Stimulated activated CD4-positive, alpha-beta T cell treated with anti-CD3 and anti-CD28 coated beads, Interleukin-4, amount 100 ng/mL, for 1 hour (primary cell): ENCODE results near the gene ZFAND3.
"Not testable (repeated sequence)": the region's sequence is repeated elsewhere in the genome, so short reads cannot be mapped to it uniquely, and the experiment has no call there.

Experiments
- DNase-seq: peaks from one replicate; pipeline ENCODE4 v3.0.0-alpha.2; 2020

ZFAND3 gene

GRCh38 chr6:38100380-38100779 lies 280.9 kb downstream of the ZFAND3 start:
- DNase-seq = no peak

DNA sequence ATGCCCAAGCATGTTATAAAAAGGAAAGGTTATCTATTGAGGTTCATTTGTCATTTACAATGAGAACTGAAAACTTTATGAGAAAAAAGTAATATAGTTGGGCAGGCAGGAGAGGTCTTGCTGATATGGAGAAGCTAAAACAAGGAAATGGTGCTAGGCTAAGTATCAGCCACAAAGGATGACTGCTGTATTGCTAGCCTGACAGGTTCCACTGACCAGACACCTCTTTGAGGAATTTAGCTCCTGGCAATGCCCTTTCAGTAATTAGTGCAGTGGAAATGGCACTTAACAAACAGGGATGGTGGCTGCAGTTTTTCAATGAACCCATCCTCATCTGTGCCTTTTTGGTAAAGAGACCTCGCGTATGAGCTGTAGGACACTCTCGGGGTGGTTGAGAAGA lies 284.4 kb downstream of the ZFAND3 start:
- no peak for DNase-seq

DNA sequence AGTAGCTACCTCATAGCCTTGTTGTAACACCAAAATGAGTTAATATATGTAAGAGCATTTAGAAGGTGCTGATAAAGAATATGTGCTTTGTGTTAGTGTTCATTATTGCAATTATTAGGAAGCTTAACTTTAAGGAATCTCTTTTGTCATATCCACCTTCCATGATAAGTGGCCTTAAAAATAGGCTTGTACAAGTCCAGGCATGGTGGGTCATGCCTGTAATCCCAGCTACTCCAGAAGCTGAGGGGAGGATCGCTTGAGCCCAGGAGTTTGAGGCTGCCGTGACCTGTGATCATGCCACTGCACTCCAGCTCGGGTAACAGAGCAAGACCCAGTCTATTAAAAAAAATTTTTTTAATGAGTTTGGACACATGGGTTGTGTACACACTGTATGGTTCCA lies 285.5 kb downstream of the ZFAND3 start:
- no peak for DNase-seq

GRCh38 chr6:38107073-38107472 lies 287.5 kb downstream of the ZFAND3 start:
- DNase-seq = no peak

- no peak for DNase-seq
These were observed 291.0 kb downstream of the ZFAND3 start for GRCh38 chr6:38110481-38110971.

- no peak for DNase-seq
These were observed 292.7 kb downstream of the ZFAND3 start for GRCh38 chr6:38112181-38112580.

DNA sequence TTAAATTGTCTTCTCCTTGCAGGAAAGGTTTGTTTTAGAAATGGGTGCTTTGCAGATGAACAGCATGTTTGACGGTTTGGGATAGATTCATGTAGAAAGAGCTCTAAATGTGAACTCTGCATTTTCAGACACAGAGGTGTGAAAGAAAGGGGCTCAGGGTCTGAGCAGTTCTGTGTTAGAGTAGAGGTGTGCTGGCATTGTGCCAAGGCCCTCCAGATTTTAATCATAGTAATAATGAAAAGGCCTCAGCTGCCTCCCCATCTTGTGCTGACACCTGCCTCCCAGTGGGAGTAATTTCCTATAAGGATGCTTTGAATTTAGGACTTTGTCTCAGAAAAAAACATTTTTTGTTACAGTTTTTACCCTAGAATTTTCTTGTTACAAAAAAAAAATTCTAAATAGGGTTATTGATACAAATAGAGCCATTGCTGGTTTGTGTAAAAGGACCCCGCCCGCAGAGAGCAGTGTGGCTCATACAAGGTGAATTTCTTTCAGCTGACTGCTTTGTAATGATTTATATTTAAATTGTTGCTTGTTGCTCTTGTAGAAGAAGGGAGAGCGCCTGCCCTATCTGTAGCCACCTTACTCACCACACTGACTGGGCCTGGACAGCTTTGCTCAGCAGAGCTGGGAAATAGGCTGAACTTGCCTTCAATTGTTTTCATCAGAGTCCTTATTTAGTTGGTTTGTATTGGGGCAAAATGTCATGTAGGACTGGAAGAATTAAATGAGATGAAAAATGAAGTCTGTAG lies 294.5 kb downstream of the ZFAND3 start:
- DNase-seq = no peak

DNA sequence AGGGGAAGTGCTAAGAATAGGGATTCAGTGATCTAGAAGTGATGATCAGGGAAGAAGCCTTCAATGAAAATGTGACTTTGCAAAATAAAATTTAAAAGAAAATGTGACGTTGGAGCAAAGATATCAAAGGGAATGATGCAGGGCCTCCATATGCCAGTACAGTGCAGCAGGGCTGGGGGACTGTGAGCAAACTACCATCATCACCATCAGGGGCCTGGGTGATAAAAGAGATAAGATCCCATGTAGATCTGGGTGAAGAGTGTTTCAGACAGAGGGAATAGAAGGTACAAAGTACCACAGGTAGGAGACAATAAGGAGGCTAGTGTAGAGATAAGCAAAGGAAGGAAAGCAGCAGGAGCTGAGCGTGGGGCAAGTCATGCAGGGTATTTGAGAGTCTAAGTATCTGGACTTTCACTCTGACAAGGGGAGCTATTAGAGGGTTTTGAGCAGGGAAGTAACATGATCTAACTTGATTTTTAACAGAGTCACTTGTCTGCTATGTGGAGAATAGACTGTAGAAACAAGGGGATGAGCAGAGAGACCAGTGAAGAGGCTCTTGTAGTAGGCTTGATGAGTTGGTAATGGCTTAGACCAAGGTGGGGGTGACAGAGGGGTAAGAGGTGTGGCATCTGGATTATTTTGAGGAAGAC lies 295.6 kb downstream of the ZFAND3 start:
- DNase-seq = no peak

DNA sequence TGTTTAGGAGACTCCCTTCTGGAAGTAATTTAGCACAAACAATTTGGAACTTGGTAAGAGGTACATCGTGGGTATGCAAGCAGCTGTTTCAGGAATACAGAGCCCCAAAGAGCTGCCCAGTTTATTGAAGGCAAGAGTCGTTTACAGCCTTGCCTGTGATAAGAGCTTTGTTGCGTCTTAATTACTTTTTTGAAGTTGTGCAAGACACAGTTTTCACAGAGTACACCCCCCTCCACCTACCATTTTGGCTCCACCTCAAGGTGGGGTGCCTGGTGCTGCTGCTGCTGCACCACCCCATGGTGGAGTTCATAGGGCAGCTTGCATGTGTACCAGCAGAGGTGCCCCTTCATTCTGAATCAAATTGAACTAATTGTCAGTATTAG lies 296.1 kb downstream of the ZFAND3 start:
- no peak for DNase-seq

DNA sequence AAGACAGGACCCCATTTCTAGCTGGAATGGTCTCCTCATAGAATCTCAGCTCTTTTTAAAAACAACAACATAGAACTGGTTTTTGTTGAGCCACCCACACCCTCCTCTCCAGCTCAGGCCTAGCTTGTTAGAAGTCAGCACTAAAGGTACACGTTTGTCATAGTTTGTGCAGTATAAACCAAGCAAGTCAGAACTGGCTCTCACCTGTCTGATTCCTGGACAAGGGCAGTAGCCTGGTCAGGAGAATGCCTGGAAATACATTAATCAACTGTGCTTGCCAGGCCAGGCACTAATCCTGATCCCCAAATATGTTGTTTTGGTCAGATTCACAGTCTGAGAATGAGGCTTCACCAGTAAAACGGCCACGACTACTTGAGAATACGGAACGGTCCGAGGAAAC lies 296.7 kb downstream of the ZFAND3 start:
- DNase-seq = no peak

GRCh38 chr6:38117281-38117680 lies 297.8 kb downstream of the ZFAND3 start:
- no peak for DNase-seq

GRCh38 chr6:38118791-38119365 lies 299.4 kb downstream of the ZFAND3 start:
- DNase-seq = no peak

DNA sequence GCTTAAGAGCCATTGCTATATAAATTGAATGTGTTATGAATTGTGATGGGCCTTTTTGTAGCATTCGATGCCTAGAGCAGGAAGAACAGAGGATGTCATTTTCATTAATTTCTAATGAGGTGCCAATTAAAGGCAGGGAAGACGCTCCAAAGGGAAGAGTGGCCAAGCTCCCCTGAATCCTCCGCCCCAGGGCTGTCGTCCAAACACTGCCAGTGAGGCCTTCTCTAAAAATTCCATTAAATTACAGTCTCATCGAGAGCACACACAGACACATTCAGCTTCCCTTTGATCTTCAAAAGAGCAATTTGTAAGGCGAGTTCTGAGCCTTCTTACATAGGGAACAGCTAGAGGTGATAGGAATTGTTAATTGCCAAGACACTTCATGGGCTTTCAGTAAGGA lies 300.0 kb downstream of the ZFAND3 start:
- no peak for DNase-seq

DNA sequence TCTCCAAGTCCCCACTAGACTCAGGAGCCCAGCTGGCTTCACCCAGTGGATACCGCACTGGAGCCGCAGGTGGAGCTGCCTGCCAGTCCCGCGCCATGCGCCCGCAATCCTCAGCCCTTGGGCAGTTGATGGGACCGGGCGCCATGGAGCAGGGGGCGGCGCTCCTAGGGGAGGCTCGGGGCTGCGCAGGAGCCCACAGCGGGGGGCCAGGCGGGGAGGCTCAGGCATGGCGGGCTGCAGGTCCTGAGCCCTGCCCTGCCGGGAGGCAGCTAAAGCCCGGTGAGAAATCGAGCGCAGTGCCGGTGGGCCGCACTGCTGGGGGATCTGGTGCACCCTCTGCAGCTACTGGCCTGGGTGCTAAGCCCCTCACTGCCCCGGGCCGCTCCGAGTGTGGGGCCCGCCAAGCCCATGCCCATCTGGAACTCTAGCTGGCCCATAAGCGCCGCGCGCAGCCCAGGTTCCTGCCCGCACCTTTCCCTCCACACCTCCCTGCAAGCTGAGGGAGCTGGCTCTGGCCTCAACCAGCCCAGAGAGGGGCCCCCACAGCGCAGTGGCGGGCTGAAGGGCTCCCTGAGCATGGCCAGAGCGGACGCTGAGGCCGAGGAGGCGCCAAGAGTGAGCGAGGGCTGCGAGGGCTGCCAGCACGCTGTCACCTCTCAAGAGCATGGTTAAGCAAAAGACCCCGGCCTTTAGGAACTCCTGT lies 304.8 kb downstream of the ZFAND3 start:
- DNase-seq = not testable (repeated sequence)

GRCh38 chr6:38127284-38127683 lies 307.8 kb downstream of the ZFAND3 start:
- no peak for DNase-seq

- no peak for DNase-seq
These were observed 312.0 kb downstream of the ZFAND3 start for GRCh38 chr6:38131527-38131965.

- no peak for DNase-seq
These were observed 314.6 kb downstream of the ZFAND3 start for GRCh38 chr6:38133932-38134703.

GRCh38 chr6:38134704-38135088 lies 315.2 kb downstream of the ZFAND3 start:
- no peak for DNase-seq

DNA sequence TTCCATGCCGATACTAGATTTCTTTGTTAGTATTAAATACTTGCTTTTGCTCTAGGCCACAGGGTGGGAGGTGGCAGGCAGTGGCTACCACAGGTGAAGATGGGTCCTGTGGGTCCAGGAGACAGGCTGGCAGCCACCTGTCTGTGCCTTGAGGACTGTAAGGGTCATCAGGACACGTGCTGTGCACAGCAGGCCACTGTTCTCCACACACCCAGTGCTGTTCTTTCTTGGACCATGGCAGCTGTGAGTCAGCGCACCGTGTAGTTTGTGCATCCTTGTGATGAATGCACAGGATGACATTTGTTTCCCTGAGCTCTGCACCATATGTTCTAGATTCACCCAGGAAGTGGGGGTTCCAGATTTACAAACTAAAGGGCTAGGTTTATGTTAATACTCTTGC lies 317.0 kb downstream of the ZFAND3 start:
- DNase-seq = no peak

DNA sequence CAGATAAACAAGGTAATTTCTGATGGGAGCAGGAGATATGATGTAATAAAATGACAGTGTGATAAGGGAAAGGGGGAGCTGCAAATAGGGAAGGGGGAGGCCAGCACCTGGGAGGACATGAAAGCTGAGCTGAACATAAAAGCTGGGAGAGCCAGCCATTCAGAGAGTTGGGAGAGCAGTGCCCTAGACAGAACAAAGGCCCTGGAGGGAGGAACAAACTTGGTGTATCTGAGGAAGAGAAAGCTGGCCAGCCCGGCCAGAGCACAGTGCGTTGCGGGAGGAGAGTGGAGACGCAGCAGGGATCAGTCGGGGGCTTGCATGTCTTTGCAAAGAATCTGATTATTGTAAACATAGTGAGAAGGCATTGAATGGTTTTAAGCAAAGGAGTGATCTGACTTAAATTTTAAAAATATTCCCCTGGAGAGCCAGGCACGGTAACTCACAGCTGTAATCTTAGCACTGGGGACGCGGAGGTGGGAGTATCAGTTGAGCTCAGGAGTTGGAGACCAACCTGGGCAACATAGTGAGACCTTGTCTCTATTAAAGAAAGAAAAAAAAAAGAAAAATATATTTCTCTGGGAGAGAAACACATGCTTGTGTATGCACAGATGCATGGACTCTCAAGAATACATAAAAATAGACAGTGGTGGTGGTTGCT lies 318.2 kb downstream of the ZFAND3 start:
- no peak for DNase-seq

GRCh38 chr6:38138374-38138773 lies 318.8 kb downstream of the ZFAND3 start:
- no peak for DNase-seq

DNA sequence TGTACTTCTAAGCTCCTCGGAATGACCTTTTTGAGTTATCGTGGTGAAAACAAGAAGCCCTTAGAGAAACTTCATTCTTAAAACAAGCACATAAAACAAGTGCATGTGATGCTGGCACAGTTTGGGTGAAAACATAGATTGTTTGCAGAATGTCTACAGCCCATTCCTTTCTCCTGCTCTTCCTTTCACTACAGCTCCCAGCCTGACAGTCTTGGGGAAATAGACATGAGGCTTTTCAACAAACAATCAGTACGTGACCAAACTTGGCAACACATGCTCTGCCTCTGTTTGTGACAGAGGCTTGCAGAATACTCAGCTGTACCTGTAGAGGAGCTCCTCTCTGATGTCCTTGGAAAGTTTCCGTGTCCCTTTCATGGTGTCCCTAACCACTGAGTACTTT lies 321.6 kb downstream of the ZFAND3 start:
- no peak for DNase-seq
